Natural killer cell (primary cell): ENCODE results near the gene WFIKKN1. TPM values are rescaled to one million over a fixed set of nuclear protein-coding genes. Genes with fewer than 3 reads are reported as not detected.
A peak's percentile ranks its signal among the peaks of the same experiment; 100 is the strongest.

Experiments
- ATAC-seq, 3 donors: fragments of 150-1000 bp in 2 of 3; fragments of 200-7000 bp in 1 of 3; cut with Tn5 transposase; 1 replicate in 1 of 3; 2 replicates in 2 of 3; pipeline ENCODE4 v1.10.0; 2021; ENCODE audit warnings: mild to moderate bottlenecking in 2 of 3, moderate library complexity in 2 of 3
- DNase-seq, 2 donors: peaks; one replicate each; pipeline versions ENCODE4 v3.0.0 to v3.0.0-alpha.2; 2013 to 2021; ENCODE audit warnings: mixed read lengths in 1 of 2
- H3K27ac ChIP-seq: one replicate; pipeline ENCODE4 v1.5.1; 2013; ENCODE audit warnings: mild to moderate bottlenecking, low read length
- H3K27me3 ChIP-seq: one replicate; pipeline ENCODE4 v1.6.1; 2013; ENCODE audit warnings: low read length; ENCODE audit not compliant: control insufficient read depth, insufficient read depth
- H3K36me3 ChIP-seq: one replicate; pipeline ENCODE4 v1.6.1; 2013; ENCODE audit warnings: low read length; ENCODE audit not compliant: control insufficient read depth, insufficient read depth
- H3K4me1 ChIP-seq: one replicate; pipeline ENCODE4 v1.6.1; 2013; ENCODE audit warnings: low read length; ENCODE audit not compliant: control insufficient read depth, insufficient read depth
- H3K4me3 ChIP-seq: one replicate; pipeline ENCODE4 v1.5.1; 2013; ENCODE audit warnings: low read length
- H3K9me3 ChIP-seq: one replicate; pipeline ENCODE4 v1.6.1; 2013; ENCODE audit warnings: low read length; ENCODE audit not compliant: control insufficient read depth, insufficient read depth
- H3K27ac Mint-ChIP-seq, 2 donors: one replicate each; pipeline ENCODE4 v1.8.0; 2022; ENCODE audit warnings: mild to moderate bottlenecking in 2 of 2, mixed read lengths in 2 of 2, moderate library complexity in 1 of 2
- H3K27me3 Mint-ChIP-seq, 2 donors: one replicate each; pipeline ENCODE4 v1.8.0; 2022; ENCODE audit warnings: low read depth in 2 of 2, mixed read lengths in 2 of 2
- H3K36me3 Mint-ChIP-seq: one replicate; pipeline ENCODE4 v1.8.0; 2022; ENCODE audit warnings: mixed read lengths
- H3K4me1 Mint-ChIP-seq, 2 donors: one replicate each; pipeline ENCODE4 v1.8.0; 2022; ENCODE audit warnings: mixed read lengths in 2 of 2
- H3K4me3 Mint-ChIP-seq: one replicate; pipeline ENCODE4 v1.8.0; 2022; ENCODE audit warnings: mild to moderate bottlenecking, moderate library complexity, mixed read lengths
- H3K9me3 Mint-ChIP-seq, 2 donors: one replicate each; pipeline ENCODE4 v1.8.0; 2022; ENCODE audit warnings: mixed read lengths in 2 of 2
- WGBS: methylation state at CpG from one replicate; pipeline ENCODE4 v1.1.7; 2013; ENCODE audit warnings: missing lambda C conversion rate; ENCODE audit not compliant: insufficient coverage; 5-methylcytosine and 5-hydroxymethylcytosine counted together
- intact Hi-C: fragments of 100-400 bp; cut with micrococcal nuclease; formaldehyde crosslinking; loops from one replicate; pipeline ENCODE4 v1.14.2; 2022
- total RNA-seq, 4 donors: library from RNA; stranded (reverse); fragments of 120-200 nt in 1 of 4; gene quantifications; one replicate each; pipeline versions ENCODE4 v1.2.3 to v1.2.4, GENCODE V29; 2013 to 2022
- TF ChIP-seq, protein P1 (sequence below): fragments of 200-600 bp; IDR thresholded peaks from one replicate; pipeline ENCODE4 v1.8.0; 2022; ENCODE audit warnings: antibody characterized with exemption

Gene WFIKKN1
- total RNA-seq, 3 donors from 2014 or later (not counting 1 experiment from before 2014, with no cell fraction given), result 0.60 to 1.7 (median 0.75) TPM

DNA sequence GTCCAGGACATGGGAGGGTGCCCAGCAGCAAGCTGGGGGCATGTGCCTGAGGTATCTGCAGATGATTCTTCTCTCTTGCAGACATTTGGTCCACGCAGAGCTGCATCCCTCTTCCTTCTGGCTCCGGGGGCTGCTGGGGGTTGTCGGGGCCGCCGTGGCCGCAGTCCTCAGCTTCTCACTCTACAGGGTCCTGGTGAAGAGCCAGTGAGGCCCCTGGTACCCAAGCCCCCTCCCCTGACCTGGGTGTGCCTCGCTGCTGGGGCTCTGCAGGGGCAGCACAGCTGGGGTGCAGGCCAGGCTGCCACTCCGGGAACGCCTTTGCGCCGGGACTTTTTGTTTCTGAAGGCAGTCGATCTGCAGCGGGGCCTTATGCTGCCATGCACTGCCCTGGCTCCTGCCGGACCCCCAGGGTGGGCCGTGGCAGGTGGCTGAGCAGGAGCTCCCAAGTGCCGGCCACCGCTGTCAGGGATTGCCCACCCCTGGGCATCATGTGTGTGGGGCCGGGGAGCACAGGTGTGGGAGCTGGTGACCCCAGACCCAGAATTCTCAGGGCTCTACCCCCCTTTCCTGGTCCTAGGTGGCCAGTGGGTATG, 42.7 kb downstream of the WFIKKN1 start:
- intact Hi-C loops, result no loop called here
- Mint-ChIP-seq H3K4me1 (peaks cover 0 to 7% of the 10 kb centered on the region in 2 donors), H3K27me3 (no peaks in the 10 kb centered on the region), H3K9me3 (no peaks in the 10 kb centered on the region), H3K36me3 (no peaks in the 10 kb centered on the region), H3K27ac (no peak overlapping the region), H3K4me3 (no peak overlapping the region)
- 95% methylated on average over 18 of the region's 18 CpGs for WGBS
- no peak for ATAC-seq
- no peak for DNase-seq
- TF ChIP-seq, protein P1, sequence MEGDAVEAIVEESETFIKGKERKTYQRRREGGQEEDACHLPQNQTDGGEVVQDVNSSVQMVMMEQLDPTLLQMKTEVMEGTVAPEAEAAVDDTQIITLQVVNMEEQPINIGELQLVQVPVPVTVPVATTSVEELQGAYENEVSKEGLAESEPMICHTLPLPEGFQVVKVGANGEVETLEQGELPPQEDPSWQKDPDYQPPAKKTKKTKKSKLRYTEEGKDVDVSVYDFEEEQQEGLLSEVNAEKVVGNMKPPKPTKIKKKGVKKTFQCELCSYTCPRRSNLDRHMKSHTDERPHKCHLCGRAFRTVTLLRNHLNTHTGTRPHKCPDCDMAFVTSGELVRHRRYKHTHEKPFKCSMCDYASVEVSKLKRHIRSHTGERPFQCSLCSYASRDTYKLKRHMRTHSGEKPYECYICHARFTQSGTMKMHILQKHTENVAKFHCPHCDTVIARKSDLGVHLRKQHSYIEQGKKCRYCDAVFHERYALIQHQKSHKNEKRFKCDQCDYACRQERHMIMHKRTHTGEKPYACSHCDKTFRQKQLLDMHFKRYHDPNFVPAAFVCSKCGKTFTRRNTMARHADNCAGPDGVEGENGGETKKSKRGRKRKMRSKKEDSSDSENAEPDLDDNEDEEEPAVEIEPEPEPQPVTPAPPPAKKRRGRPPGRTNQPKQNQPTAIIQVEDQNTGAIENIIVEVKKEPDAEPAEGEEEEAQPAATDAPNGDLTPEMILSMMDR, result no peak
- no peak overlapping the region for H3K4me3 ChIP-seq
- peaks cover 24% of the 10 kb centered on the region for H3K4me1 ChIP-seq
- no peaks in the 10 kb centered on the region for H3K9me3 ChIP-seq
- no peak overlapping the region for H3K27ac ChIP-seq
- H3K36me3 ChIP-seq, result peaks cover 31% of the 10 kb centered on the region
- peaks cover 3% of the 10 kb centered on the region for H3K27me3 ChIP-seq

DNA sequence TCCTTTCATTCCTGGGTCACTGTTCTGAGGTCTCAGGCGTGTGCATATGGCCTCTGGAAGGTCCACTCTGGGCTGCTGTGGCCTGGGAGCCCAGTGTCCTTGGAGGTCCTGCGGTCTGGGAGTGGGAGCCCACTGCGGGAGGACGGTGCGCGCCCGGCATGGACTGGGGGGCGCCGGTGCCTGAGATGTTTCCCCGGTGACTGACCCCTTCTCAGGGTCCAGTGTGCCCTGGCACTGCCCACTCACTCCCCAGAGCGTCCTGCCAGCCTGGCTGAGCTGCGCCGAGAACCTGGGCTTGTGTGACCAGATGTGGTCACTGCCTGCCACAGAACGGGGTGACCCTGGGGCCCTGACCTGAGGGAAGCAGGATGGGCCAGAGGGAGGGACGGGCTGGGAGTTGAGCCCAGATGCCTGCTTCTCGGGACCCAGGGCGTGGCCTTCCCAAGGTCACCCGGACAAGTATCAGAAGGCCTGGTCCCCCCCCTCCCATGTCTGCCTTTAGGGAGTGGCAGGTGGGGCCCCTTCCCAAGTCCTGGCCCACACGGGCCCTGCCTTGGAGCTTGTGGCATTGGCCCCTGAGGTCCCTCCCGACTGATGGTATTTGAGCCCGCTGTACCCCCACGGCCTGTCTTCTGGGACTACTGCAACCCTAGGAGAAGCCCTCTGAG, 43.6 kb downstream of the WFIKKN1 start:
- no peak for DNase-seq
- ATAC-seq, result no peak

DNA sequence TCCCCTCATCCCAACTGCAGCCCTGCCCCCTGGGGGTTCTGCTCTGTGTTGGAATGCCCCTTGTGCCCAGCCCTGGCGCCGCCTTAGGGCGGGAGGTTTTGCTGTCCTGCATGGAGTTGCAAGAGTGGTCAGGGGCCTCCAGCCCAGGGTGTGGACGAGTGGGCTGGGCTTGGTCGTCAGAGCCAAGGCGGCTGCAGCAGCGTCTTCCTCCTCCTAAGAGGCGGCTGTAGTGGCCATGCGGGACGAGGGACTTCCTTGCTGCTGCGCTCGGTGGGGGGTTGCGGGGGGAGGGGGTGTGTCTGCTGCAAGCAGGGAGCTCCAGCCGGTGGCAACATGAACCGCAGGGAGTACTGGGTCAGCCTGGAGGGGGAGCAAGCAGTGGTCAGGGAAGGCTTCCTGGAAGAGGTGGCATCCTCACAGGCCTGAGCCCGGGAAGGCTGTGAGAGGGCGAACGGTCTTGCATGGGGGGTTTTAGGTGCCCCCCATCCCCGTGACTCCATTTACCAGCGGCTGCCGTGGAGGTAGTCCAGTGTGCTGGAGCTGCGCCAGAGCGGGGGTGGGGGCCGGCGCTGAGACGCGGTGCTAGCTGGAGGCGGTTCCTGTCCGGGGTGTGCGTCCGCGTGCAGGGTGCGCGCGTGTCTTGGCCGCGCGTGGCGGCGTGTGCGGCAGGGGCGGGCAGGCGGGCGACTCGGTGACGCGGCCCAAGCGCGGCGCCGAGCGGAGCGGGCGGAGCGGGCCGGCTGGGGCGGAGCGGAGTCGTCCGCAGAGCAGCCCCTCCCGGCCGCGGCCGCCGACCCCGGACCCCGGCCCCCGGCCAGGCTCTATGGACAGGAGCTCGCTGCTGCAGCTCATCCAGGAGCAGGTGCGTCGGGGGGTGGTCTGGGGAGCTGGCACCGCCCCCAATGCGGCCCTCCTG, 44.4 kb downstream of the WFIKKN1 start, which contains the start of gene RHBDL1:
TSS of gene RHBDL1 (plus strand) at position 704 of the 916 bp plus-strand sequence. CDS start at position 824, 120 bp downstream.
- H3K4me3 Mint-ChIP-seq, result peak within 1 kb of the TSS; percentile 25
- WGBS, result 9% methylated on average over 73 of the region's 73 CpGs
- no peaks in the 10 kb centered on the region for H3K27me3 Mint-ChIP-seq
- ATAC-seq, result no peak
- H3K4me3 ChIP-seq, result no peak within 1 kb of the TSS
- peak in 1 of 2 donors; percentile 38 for DNase-seq
- no peaks in the 10 kb centered on the region for H3K9me3 ChIP-seq
- H3K9me3 Mint-ChIP-seq, result no peaks in the 10 kb centered on the region
- TF ChIP-seq, protein P1, result no peak
- H3K36me3 ChIP-seq, result peaks cover 24% of the 10 kb centered on the region
- intact Hi-C loops, result no loop called here
- peaks cover 0 to 14% of the 10 kb centered on the region in 2 donors for H3K4me1 Mint-ChIP-seq
- H3K36me3 Mint-ChIP-seq, result no peaks in the 10 kb centered on the region
- no peak within 1 kb of the TSS for H3K27ac Mint-ChIP-seq
- peaks cover 29% of the 10 kb centered on the region for H3K4me1 ChIP-seq
- H3K27ac ChIP-seq, result no peak within 1 kb of the TSS
- H3K27me3 ChIP-seq, result peaks cover 3% of the 10 kb centered on the region

More for the DNA sequence above, 43.6 kb downstream of the WFIKKN1 start:
- no peaks in the 10 kb centered on the region for H3K9me3 Mint-ChIP-seq
- Histone ChIP-seq H3K27ac (no peak overlapping the region), H3K4me3 (no peak overlapping the region), H3K27me3 (peaks cover 3% of the 10 kb centered on the region), H3K4me1 (peaks cover 24% of the 10 kb centered on the region), H3K36me3 (peaks cover 31% of the 10 kb centered on the region), H3K9me3 (no peaks in the 10 kb centered on the region)
- H3K4me3 Mint-ChIP-seq, result peak overlapping the region; percentile 25
- H3K27me3 Mint-ChIP-seq, result no peaks in the 10 kb centered on the region
- 92% methylated on average over 22 of the region's 22 CpGs for whole genome bisulfite sequencing
- H3K27ac Mint-ChIP-seq, result no peak overlapping the region
- intact Hi-C loops, result no loop called here
- H3K36me3 Mint-ChIP-seq, result no peaks in the 10 kb centered on the region
- peaks cover 0 to 11% of the 10 kb centered on the region in 2 donors for H3K4me1 Mint-ChIP-seq
- TF ChIP-seq, protein P1, result no peak
